Neural progenitor cell (in vitro differentiated cells): ENCODE results near the gene CREG2.

Experiments used
- EZH2 ChIP-seq: fragments of 200-600 bp; sonication (generic); IDR thresholded peaks from 2 replicates; pipeline ENCODE4 v1.6.1; 2017; ENCODE audit warnings: antibody characterized with exemption, mild to moderate bottlenecking, moderate library complexity
- EZH2phosphoT487 ChIP-seq: fragments of 200-600 bp; sonication (generic); IDR thresholded peaks from 2 replicates; pipeline ENCODE4 v1.6.1; 2017; ENCODE audit warnings: antibody characterized with exemption
- TF ChIP-seq, protein P1 (sequence below): fragments of 200-600 bp; sonication (generic); IDR thresholded peaks from 2 replicates; pipeline ENCODE4 v1.5.1; 2017; ENCODE audit warnings: antibody characterized with exemption, mild to moderate bottlenecking

DNA sequence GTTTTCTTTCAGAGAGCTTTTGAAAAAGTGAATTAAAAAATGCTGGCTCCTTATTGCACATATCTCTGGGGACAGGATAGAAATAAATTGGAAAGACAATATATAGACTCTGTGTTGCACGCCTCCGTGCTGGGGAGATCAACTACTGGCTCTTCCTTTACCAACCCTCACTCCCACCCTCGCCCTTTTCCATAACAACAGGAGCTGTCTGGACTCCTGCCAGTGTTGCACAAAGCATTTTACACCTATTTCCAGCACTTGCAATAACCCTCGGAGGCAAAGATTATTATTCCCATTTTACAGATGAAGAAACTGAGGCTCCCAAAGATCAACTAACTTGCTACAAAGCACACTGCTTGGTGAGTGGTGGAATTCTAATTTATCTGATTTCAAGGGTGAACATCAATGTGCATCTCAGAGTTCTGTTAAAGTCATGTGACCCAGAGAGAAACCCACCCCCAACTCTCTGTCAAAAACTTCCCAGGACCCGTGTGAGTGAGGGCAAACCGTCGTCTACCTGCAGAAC is 4.2 kb downstream of the CREG2 start:
- TF ChIP-seq, protein P1, sequence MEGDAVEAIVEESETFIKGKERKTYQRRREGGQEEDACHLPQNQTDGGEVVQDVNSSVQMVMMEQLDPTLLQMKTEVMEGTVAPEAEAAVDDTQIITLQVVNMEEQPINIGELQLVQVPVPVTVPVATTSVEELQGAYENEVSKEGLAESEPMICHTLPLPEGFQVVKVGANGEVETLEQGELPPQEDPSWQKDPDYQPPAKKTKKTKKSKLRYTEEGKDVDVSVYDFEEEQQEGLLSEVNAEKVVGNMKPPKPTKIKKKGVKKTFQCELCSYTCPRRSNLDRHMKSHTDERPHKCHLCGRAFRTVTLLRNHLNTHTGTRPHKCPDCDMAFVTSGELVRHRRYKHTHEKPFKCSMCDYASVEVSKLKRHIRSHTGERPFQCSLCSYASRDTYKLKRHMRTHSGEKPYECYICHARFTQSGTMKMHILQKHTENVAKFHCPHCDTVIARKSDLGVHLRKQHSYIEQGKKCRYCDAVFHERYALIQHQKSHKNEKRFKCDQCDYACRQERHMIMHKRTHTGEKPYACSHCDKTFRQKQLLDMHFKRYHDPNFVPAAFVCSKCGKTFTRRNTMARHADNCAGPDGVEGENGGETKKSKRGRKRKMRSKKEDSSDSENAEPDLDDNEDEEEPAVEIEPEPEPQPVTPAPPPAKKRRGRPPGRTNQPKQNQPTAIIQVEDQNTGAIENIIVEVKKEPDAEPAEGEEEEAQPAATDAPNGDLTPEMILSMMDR = no peak
- no peak for TF ChIP-seq EZH2
- TF ChIP-seq EZH2phosphoT487 = no peak
